GM19395 (cell line): ENCODE measurements around the gene ANO2.

Source experiments
- ATAC-seq: cut with Tn5 transposase; IDR thresholded peaks from one replicate; pipeline ENCODE4 v1.9.1; 2021; ENCODE audit warnings: mild to moderate bottlenecking, moderate library complexity; ENCODE audit not compliant: unreplicated experiment

ANO2 gene

DNA sequence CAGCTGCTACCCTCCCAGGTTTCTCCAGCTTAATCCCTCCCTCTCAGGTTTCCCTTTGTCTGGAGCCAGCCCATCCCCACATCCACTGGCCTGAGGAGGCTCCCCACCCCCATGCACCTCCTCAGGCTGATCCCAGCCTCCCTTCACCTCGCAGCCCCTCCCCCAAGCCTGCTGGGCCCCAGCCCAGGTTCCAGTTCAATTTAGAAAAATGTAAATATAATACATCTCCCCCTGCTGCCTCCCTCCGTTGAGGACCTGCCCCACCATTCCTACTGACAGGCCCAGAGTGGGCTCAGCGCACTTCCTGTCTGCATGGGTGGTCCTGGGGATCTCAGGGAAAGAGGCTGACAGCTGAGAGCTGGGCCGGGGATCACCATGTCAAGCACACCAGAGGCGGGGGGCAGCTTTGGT is 357.3 kb downstream of the ANO2 start:
- ATAC-seq, result no peak

DNA sequence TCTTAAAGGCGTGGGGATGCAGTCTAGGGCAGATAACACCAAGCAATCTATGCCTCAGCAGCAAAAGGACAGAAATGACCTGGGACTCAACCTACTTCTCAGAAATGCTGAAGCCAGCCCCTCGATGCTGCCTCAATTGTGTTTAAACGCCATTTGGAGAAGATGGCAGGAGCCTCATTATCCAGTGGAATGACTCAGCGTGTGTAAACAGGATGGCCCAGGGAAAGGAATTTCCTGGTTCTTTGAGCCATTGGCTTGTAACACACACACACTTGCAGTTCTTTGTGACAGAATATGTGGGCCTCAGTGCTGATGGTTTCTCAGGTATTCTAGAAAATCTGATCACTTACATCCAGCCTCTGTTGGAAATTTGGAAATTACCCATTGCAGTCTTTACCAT is 358.9 kb downstream of the ANO2 start:
- no peak for ATAC-seq

GRCh38 chr12:5585178-5585577 is 359.9 kb downstream of the ANO2 start:
- ATAC-seq, result no peak

DNA sequence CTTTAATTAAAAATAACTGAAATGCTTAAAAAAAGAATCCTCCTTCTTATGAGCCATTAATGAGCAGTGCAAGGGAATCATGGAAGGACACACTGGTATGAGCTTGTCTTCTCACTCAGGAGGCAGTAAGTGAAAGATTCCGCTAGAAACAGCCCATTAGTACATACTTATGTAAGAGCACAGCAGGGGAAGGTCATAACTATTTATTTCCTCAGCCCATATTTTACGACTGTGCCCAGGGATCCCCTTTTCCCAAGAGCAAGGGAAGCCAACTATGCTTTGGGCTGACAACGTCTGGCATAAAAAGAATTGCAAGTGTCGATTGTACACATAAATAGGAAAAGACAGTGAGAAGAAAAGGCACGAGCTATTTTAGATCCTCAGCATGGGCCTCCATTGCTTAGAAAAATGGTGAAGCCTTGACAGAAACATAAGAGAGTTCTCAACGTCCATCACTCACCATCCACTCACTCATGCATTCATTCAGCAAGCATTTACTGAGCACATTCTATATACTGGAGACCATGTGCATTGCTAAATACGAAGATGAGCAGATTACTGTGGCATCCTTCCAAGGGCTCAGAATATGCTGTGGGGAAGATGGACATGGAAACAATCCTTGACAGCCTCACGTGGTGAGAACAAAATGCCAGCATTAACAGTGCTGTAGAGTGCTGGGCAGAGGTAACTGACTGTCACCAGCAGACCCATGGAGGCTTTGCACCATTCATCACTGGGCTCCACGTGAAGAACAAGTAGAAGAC is 360.5 kb downstream of the ANO2 start:
- ATAC-seq, result no peak

DNA sequence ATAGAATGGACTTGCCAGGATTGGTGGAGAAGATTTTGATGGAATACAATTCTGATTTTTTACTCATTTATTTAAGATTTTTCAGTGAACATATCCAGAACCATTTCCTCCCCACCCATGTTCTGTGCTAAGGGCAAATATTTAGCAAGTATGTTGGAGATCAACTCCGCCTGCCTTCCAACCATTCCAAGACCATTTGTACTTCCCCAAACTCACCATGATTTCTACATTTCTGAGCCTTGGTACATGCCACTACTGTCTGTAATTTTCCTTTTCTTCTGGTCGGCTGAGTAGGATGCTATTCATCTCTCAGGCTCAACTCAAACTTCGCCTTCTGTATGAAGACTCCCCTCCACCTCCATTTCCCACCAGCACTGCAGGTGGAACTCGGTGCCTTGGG is 362.5 kb downstream of the ANO2 start:
- ATAC-seq, result no peak

DNA sequence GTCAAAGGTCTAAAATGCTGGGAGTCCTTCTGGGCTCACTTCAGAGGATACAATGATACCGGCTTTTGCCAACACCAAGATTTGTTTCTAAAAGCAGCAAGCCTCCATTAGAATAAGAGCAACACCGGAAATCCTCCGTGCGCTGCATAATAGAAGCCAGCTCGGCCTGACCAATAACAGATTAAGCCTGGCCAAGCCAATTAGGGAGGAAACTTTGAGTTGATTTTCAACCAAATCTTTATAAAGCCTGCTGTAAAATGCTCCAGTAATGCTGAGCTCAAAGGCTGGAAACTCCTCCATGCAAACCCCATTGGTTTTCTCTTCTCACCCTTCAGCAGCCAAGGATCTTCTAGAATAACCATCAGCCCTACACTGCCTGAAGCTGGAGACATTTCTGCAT is 363.0 kb downstream of the ANO2 start:
- ATAC-seq, result no peak

GRCh38 chr12:5581616-5582015 is 363.4 kb downstream of the ANO2 start:
- ATAC-seq, result no peak

- ATAC-seq, result no peak
Observed at GRCh38 chr12:5581019-5581418, 364.0 kb downstream of the ANO2 start.

DNA sequence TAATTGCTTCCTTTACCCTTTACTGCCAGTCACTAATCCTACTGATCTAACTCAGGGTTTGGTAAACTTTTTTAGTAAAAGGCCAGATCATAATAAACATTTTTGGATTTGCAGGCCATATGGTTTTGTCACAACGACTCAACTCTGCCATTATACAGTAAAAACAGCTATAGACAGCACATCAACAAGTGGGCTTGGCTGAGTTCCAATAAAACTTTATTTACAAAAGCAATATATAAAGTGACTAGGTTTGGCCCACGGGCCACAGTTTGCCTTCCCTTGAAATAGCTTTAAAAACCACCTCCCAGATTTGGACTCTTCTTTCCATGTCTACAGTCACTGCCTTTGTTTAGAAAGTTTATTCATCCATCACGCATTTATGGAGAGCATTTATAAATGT is 366.3 kb downstream of the ANO2 start:
- no peak for ATAC-seq

DNA sequence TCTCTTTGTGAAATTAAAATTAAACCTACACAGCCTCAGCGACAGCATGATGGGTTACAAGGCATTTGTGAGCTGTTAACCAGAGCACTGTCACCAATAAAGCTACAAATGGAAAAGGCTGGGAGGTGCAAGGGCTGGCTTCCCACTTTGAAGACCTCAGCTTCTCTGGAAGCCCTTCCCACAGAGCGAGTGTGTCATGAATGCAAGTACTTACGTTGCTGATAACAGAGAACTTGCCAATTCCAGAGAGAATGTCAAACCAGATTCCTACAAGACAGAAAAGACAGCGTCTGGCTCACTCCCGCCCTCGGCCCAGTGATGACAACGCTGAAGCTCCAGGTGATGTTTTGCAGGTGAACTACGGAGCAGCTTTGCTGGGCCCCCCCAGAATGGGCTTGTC is 367.3 kb downstream of the ANO2 start:
- ATAC-seq, result no peak

DNA sequence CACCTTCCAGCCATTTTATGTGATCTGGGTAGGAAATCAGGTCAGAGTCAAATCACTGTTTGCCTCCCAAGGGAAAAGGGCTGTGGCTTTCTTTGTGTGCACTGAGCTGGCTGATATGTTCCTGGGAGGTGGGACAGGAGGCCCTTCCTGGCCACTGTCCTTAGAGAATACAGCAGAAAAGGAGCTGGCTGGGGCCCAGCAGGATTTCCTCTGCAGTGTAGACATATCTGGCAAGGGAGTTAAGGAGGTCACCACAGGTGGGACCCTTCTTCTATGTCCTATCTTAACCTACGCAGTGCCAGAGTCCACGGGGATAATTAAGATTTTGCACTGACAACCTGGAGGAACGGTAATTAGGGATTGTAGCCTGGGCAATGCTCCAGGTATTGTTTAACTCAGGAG is 367.8 kb downstream of the ANO2 start:
- no peak for ATAC-seq

GRCh38 chr12:5575987-5576386 is 369.1 kb downstream of the ANO2 start:
- ATAC-seq, result no peak

GRCh38 chr12:5575232-5575631 is 369.8 kb downstream of the ANO2 start:
- no peak for ATAC-seq

DNA sequence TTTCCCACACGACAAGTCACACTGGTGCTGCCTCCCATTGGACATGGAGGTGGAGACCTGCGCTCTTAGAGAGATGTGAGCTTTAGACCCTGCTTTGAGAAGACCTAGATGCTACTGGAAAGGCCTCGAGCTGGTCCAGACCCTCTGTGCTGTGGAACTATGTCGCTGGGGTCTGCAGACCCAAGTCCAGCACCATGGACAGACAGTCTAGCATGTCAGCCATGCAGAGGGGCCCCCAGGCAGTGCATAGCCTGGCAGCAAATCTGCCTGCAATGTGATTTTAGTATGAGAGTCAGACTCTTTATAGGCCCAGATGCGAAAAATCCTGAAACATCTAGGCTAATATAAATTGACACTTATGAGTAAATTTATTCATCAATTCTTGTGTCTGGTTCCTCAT is 371.7 kb downstream of the ANO2 start:
- no peak for ATAC-seq

- no peak for ATAC-seq
Observed at GRCh38 chr12:5571115-5571514, 373.9 kb downstream of the ANO2 start.

DNA sequence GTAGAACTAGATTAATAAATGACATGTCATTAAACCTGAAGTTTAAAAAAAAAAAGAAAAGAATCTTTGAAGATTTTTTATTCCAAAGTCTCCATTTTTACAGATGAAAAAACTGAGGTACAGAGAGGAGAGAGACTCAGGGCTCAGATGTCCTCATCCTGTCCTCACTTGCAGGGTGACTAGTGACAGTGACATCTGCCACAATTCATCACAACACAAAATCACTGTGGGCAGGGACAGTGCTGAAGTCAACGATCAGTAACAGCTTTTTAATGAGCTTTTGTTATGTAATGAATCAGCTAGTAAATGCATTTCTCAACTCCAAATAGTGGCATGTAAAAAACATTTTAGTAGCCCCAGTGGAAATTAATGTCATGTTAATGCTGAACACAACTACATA is 374.6 kb downstream of the ANO2 start:
- no peak for ATAC-seq

- ATAC-seq, result no peak
Observed at GRCh38 chr12:5568325-5568981, 376.6 kb downstream of the ANO2 start.

DNA sequence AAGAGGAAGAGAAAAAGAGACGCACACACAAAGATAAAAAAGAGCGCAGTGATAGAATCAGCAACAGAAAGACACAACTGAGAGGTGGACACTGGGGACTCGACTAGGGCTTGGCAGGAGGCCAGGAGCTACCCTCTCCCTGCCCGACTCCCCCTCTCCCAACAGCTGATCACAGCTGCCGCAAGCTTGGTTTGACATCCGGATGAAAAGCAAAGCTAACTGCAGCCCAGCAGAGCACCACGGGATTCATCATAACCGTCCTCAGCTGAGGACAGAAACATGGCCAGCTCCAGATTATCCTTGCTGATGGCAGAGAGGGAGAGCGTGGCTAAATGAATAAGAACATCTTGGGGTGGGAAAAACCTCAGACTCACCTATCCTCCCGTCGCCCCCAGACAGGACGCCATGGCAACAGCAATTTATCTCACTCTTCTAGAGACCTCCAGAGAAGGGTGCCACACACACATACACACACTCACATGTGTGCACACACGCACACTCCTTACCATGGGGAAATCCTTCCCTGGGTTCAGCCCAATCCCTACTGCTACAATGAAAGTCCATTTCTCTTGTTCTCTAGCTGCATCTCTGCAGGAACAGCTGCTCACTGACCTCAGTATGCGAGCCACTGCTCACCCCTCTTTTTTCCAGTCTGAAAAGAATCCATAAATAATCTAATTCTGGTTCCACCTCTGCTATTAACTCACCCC is 377.9 kb downstream of the ANO2 start:
- ATAC-seq, result no peak

DNA sequence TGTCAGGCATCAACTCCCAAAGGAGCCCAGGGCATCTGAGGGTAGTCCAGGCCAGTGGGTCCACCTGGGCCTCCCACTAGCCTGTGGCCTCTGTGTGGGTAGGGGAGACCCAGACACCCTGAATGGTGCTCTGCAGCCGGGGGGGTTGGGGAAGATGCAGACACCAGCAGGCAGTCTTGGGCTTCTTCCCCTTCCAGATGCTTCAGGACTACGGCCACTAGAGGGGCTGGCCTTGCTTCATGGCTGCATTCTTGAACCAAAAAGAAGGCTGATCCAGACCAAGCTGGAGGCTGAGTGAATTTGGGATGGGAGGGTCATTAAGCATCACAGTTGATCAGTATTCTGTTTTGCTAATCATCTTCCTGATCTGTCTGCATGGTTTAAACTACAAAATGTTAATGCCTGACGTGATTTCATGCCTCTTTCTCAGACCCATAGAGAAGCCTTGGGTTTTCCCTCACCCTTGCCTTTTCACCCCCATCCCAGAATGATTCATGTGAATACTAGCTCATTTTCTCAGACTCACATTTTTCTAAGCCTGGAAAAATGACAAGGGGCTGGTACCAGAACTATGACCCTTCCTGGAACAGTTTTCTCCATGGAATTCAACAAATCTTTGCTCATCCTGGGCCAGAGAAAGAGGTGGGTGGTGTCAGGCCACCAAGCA is 379.0 kb downstream of the ANO2 start:
- no peak for ATAC-seq

DNA sequence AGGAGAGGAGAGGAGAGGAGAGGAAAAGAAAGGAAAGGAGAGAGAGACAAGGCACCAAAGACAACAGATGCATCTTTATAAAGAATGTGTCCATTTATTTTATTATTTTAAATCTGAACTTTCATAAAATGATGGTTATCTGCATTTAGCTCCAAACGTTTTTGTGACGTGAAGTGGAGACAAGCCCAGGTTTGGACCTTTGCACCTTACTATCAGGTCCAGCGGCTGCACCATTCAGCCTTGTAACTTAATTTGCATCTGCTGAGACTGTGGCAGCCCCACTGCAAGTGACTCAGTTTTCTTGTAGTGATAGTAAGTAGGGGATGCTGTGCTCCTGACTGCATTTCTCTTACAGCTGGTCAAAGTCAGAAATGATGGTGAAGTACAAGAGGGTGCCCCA is 382.5 kb downstream of the ANO2 start:
- ATAC-seq, result no peak

GRCh38 chr12:5561846-5562245 is 383.2 kb downstream of the ANO2 start:
- no peak for ATAC-seq

- ATAC-seq, result no peak
Observed at GRCh38 chr12:5561057-5561456, 384.0 kb downstream of the ANO2 start.
